22Rv1 (cell line): ENCODE measurements around the gene TJP3.
"Not testable (repeated sequence)": the region's sequence is repeated elsewhere in the genome, so short reads cannot be mapped to it uniquely, and the experiment has no call there.

Experiments
- H3K27ac ChIP-seq: fragments of 450-650 bp; 2 replicates; pipeline ENCODE4 v1.5.1; 2017
- ZFX ChIP-seq: fragments of 450-650 bp; IDR thresholded peaks from 2 replicates; pipeline ENCODE4 v1.6.1; 2017; ENCODE audit warnings: antibody characterized with exemption, borderline replicate concordance
- TF ChIP-seq, protein P1 (sequence below): fragments of 450-650 bp; IDR thresholded peaks from 2 replicates; pipeline ENCODE4 v1.5.1; 2017; ENCODE audit warnings: mild to moderate bottlenecking

The TJP3 gene

DNA sequence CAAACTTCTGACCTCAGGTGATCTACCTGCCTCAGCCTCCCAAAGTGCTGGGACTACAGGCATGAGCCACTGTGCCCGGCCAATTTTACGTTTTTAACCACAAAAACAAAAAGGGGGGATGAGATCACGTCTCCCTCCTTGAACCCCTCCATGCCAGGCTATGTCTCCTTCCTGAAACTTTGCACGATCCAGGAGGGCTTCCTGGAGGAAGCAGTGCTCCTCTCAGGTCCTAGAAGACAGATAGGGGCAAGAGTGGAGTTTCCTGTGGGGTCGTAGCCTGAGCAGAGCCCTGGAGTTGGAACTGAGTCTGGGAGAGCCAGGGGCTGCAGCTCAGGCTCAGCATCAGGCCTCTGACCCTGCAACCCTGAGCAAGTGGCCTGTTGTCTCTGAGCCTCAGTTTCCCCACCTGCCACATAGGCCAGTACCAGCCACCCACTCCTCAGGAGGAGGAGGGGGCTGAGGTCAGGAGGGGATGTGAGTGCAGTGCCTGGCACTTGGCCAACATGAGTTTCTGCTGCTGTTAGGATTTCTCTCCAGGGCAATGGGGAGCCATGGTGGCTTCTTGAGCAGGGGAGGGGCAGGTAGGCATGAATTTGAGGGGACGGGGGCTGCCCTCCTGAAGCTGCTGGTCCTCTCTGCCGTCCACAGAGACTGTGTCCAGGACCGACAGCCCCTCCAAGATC is 37.3 kb downstream of the TJP3 start:
- H3K27ac ChIP-seq: no peak overlapping the region
- no peak for TF ChIP-seq ZFX
- TF ChIP-seq, protein P1, sequence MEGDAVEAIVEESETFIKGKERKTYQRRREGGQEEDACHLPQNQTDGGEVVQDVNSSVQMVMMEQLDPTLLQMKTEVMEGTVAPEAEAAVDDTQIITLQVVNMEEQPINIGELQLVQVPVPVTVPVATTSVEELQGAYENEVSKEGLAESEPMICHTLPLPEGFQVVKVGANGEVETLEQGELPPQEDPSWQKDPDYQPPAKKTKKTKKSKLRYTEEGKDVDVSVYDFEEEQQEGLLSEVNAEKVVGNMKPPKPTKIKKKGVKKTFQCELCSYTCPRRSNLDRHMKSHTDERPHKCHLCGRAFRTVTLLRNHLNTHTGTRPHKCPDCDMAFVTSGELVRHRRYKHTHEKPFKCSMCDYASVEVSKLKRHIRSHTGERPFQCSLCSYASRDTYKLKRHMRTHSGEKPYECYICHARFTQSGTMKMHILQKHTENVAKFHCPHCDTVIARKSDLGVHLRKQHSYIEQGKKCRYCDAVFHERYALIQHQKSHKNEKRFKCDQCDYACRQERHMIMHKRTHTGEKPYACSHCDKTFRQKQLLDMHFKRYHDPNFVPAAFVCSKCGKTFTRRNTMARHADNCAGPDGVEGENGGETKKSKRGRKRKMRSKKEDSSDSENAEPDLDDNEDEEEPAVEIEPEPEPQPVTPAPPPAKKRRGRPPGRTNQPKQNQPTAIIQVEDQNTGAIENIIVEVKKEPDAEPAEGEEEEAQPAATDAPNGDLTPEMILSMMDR: no peak

DNA sequence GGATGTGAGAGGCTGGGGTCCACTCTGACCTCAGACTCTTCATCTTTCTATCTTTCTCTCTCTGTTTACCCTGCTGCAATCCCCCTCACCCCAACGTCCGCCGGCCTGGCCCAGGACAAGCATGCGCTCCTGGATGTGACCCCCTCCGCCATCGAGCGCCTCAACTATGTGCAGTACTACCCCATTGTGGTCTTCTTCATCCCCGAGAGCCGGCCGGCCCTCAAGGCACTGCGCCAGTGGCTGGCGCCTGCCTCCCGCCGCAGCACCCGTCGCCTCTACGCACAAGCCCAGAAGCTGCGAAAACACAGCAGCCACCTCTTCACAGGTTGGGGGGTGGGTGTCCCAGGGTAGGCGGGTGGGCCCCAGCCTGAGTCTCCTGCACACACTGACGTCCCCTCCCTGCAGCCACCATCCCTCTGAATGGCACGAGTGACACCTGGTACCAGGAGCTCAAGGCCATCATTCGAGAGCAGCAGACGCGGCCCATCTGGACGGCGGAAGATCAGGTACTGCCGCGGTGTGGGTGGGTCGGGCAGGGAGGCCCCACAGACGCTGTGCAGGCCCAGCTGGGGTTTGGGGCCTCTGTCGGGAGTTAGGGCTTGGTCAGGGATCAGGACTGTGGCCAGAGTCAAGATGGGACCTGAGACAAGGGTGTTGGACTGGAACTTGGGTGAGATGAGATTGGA is 38.3 kb downstream of the TJP3 start:
- TF ChIP-seq, protein P1: no peak
- no peak for TF ChIP-seq ZFX
- no peak overlapping the region for H3K27ac ChIP-seq

DNA sequence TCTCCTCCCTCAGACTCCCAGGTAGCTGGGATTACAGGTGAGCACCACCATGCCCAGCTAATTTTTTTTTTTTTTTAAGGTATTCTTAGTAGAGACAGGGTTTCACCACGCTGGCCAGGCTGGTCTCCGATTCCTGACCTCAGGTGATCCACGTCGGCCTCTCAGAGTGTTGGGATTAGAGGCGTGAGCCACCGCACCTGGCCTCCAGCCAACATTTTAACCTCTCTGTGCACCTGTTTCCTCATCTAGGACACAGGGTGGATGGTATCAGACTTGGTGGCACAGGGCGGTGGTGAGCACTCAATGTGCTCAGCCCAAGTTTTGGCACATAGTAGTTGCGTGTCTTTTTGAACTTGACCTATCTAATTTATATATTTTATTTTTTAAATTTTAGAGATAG is 40.8 kb downstream of the TJP3 start:
- H3K27ac ChIP-seq: no peak overlapping the region
- no peak for TF ChIP-seq ZFX
- TF ChIP-seq, protein P1: no peak

DNA sequence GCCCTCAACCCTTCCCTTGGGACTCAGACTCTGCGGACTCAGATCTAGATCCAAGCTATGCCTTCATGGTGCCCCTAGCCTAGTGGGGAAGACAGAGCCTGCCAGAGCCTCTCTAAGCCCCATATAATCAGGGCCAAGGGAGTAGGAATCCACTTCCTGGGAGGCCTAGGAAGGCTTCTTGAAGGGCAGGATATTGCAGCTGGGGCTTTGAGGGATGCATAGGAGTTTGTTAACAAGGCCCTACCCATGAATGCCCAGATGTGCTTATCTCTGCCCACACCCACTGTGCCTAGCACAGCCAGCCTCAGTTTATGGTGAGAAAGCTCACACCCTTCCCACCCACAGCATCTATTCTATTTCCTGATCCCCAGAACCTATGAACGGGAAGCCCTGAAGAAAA is 42.0 kb downstream of the TJP3 start:
- H3K27ac ChIP-seq: no peak overlapping the region
- TF ChIP-seq, protein P1: no peak
- TF ChIP-seq ZFX: no peak

DNA sequence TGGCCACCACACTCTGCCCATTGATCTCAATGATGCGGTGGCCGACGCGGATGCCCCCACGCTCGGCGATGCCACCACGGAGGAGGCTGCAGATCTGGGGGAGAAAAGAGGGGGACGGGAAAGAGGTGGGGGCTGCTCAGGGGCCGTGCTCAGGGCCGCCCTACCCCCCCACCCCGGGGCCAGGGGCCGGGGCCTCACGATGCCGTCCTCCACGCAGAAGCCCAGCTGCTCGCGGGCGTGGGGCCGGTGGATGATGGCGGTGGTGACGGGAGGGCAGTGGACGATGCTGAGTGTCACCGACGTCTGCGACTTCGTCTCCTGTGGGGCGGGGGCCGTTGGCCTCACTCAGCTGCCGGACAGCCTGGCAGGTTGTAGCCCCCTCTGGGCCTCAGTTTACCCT is 43.1 kb downstream of the TJP3 start:
- H3K27ac ChIP-seq: no peak overlapping the region
- no peak for TF ChIP-seq ZFX
- TF ChIP-seq, protein P1: no peak

DNA sequence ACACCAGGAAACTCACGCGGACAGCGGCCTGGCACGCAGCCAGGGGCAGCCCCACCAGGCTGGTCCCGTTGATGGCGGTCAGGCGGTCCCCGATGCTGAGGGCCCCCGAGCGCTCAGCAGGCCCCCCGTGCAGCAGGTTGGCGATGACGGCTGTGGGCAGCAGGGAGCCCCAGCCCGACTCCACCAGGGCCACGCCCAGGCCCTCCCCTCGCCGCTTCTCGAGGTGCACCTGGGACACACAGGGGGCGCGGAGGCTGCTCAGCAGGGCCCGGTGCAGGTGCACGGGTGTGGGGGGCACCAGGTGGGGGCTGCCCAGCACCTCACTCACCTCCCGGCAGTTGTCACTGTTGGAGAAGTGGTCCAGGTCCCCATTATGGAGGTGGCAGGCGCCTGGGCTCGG is 44.3 kb downstream of the TJP3 start:
- H3K27ac ChIP-seq: no peak overlapping the region
- TF ChIP-seq ZFX: no peak
- TF ChIP-seq, protein P1: no peak

DNA sequence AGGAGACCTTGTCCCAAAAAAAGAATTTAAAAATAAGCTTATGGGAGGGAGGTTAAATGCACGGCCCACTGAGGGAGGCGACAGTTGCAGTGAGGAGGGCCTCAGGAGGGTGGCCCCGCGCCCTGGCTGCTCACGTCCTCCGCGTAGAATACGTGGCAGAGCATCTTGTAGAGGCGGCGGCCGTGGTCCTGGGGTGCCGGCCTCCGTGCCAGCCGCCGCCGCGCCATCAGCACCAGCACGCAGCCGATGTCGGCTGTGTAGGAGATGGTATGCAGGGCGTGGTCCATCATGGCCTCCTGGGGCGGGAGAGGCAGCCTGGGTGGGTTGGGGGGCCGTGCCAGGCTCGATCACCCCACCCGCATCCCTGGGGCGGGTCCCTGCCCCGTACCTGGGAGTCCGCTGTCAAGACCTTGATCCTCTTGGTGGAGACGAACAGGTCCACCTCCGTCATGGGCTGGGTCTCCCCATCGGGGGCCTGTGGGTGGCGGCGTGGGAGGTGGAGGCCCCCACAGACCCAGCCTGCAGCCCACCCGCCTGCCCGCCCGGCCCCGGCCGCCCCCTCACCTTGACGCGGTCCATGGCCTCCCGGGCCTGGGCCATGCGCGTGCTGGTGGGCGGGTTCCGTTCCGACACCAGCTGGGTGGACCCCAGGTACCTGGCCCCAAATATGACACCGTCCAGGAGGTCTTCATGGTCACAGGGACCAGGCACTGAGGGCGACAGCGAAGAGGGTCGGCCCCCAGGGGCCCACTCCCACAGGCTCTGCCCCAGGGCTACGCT is 45.6 kb downstream of the TJP3 start:
- no peak for TF ChIP-seq ZFX
- TF ChIP-seq, protein P1: no peak

DNA sequence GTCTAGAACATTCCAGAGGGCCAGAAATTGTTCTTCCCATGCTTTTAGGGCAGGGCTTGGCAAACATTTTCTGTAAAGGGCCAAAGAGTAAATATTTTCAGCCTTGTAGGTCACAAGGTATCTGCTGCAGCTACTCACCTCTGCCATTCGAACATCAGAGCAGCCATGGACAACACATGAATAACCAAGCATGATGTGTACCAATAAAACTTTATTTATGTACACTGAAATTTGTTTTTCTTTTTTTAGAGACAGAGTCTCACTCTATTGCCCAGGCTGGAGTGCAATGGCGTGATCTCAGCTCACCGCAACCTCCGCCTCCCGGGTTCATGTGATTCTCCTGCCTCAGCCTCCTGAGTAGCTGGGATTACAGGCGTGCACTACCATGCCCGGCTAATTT is 49.5 kb downstream of the TJP3 start:
- H3K27ac ChIP-seq: not testable (repeated sequence)

More for the DNA sequence above, 45.6 kb downstream of the TJP3 start:
- H3K27ac ChIP-seq: no peak overlapping the region

DNA sequence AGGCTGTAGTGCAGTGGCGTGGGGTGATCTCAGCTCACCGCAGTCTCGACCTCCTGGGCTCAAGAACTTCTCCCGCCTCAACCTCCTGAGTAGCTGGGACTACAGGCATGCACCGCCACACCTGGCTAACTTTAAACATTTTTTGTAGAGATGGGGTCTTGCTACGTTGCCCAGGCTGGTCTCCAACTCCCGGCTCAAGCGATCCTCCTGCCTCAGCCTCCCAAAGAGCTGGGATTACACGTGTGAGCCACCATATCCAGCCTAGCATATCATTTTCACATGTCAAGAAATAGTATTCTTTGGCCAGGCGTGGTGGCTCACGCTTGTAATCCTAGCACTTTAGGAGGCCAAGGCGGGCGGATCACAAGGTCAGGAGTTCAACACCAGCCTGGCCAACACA is 50.1 kb downstream of the TJP3 start:
- not testable (repeated sequence) for H3K27ac ChIP-seq
